ENCODE data around the gene ZBTB46.

Gene ZBTB46

DNA sequence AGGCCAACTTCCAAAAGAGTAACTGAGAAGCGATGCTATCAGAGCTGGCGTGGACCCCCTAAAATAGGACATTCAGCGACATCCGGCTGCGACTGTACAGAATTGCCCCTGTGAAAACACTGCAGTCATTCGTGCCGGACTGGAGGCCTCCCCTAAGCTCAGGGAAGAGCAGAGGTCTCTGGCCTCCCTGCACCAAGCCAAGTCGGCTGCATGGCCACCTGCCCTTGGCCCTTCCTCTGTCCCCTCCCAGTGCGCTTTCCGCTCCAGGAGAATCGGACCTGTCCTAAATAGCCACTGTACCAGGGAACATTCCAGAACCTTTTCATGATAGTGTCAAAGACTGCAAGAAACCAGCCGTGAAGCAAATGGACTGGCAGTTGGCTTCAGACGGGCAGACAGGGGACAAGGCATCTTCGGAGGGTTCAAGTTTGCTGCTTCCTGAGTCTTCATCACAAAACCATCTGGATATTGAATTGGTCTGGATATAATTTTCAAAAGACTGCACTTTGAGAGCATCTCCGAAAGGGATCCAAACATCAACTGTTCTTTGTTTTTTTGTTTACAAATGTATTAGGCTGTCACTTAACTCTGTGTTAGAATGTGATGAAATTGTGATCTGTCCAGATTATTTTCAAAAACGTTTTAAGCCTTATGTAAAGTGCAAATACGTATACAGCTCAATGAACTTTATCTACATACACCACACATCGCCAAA is 75.0 kb downstream of the ZBTB46 start:
- no peak overlapping the region for H3K27ac ChIP-seq
- H3K9me3 ChIP-seq (ENCODE audit: severe bottlenecking), result no peaks in the 10 kb centered on the region
- H3K4me3 ChIP-seq (ENCODE audit: low read depth, low read length), result no peak overlapping the region
- H3K36me3 ChIP-seq, result no peaks in the 10 kb centered on the region
- no peak for DNase-seq
- H3K27me3 ChIP-seq (ENCODE audit: insufficient read depth, low read depth, severe bottlenecking), result no peaks in the 10 kb centered on the region
- TF ChIP-seq, protein P1, sequence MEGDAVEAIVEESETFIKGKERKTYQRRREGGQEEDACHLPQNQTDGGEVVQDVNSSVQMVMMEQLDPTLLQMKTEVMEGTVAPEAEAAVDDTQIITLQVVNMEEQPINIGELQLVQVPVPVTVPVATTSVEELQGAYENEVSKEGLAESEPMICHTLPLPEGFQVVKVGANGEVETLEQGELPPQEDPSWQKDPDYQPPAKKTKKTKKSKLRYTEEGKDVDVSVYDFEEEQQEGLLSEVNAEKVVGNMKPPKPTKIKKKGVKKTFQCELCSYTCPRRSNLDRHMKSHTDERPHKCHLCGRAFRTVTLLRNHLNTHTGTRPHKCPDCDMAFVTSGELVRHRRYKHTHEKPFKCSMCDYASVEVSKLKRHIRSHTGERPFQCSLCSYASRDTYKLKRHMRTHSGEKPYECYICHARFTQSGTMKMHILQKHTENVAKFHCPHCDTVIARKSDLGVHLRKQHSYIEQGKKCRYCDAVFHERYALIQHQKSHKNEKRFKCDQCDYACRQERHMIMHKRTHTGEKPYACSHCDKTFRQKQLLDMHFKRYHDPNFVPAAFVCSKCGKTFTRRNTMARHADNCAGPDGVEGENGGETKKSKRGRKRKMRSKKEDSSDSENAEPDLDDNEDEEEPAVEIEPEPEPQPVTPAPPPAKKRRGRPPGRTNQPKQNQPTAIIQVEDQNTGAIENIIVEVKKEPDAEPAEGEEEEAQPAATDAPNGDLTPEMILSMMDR (IDR thresholded peaks at IDR 0.05; ENCODE audit: low read depth, low read length), result no peak

DNA sequence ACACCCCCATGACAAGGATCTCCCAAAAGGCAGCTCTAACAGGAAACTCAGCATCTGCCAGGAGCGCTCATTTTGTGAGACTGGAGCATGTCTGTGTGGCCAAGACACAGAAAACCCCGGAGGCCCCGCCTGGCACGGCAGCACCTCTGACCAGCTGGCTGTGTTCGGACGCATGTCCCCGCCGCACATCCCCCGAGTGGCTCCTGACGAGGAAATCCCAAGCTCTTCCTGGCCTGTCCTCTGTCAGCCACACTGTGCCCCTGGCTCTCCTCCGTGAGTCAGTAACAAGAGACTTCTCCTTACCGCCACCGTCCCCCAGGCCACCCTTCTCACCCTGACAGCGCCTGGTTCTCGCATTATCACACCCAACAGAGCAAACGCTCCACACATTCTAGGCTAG is 77.1 kb downstream of the ZBTB46 start:
- H3K9me3 ChIP-seq (ENCODE audit: severe bottlenecking), result no peaks in the 10 kb centered on the region
- no peak for DNase-seq
- no peak overlapping the region for H3K27ac ChIP-seq
- H3K36me3 ChIP-seq, result no peaks in the 10 kb centered on the region
- no peak overlapping the region for H3K4me3 ChIP-seq (ENCODE audit: low read depth, low read length)
- no peaks in the 10 kb centered on the region for H3K27me3 ChIP-seq (ENCODE audit: insufficient read depth, low read depth, severe bottlenecking)
- TF ChIP-seq, protein P1 (IDR thresholded peaks at IDR 0.05; ENCODE audit: low read depth, low read length), result no peak

DNA sequence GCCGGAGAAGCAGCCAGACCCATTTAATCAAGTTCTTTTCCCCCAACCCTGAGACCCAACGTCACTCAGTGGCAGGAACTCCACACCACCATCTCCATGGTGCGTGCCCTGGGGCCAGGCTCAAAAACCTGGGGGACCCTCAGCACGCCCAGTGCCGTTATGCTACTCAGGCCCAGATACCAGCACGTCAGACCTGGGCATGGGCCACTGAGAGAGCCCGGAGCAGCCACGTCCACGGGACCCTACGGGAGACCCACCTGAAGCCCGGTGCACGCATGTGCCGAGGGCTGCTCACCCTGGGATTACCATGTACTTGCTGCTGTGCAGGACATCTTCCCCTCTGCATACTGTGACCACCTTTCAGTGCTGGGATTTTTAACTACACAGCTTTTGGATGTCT is 77.7 kb downstream of the ZBTB46 start:
- no peak overlapping the region for H3K27ac ChIP-seq
- TF ChIP-seq, protein P1 (IDR thresholded peaks at IDR 0.05; ENCODE audit: low read depth, low read length), result no peak

DNA sequence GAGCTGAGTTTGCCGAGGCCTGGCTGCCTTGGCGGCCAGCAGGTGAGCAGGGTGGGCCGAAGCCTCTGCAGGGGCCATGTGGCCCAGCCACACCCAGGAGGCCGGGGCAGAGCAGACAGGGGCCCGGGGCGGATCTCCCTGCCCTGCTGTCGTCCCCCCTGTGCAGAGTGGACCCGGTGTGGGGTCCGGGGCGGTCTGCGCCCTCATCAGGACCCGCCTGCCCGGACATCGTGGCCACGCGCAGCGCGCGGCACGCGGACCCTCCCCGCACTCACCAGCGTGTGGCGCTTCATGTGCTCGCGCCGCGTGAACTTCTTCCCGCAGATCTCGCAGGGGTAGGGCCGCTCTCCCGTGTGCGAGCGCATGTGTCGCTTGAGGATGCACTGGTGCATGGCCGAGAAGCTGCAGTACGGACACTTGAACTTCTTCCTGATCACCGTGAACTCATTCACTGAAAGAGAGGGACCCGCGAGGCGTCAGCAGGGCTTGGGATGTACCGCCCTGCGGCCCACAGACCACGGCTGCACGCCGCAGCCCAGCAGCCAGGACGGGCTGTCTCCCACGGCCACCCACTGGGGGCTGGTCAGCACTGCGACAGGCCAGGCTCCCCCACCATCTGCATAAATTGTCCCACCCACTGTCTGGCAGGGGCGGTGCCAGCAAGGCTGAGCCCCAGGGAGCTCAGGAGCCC is 78.5 kb downstream of the ZBTB46 start:
- H3K4me3 ChIP-seq (ENCODE audit: low read depth, low read length), result no peak overlapping the region
- TF ChIP-seq, protein P1 (IDR thresholded peaks at IDR 0.05; ENCODE audit: low read depth, low read length), result no peak
- H3K36me3 ChIP-seq, result no peaks in the 10 kb centered on the region
- H3K27me3 ChIP-seq (ENCODE audit: insufficient read depth, low read depth, severe bottlenecking), result no peaks in the 10 kb centered on the region
- H3K27ac ChIP-seq, result no peak overlapping the region
- H3K9me3 ChIP-seq (ENCODE audit: severe bottlenecking), result no peaks in the 10 kb centered on the region
- no peak for DNase-seq

More for the DNA sequence above, 77.7 kb downstream of the ZBTB46 start:
- DNase-seq, result no peak
- Histone ChIP-seq H3K27me3 (ENCODE audit: insufficient read depth, low read depth, severe bottlenecking) (no peaks in the 10 kb centered on the region), H3K36me3 (no peaks in the 10 kb centered on the region), H3K4me3 (ENCODE audit: low read depth, low read length) (no peak overlapping the region), H3K9me3 (ENCODE audit: severe bottlenecking) (no peaks in the 10 kb centered on the region)

DNA sequence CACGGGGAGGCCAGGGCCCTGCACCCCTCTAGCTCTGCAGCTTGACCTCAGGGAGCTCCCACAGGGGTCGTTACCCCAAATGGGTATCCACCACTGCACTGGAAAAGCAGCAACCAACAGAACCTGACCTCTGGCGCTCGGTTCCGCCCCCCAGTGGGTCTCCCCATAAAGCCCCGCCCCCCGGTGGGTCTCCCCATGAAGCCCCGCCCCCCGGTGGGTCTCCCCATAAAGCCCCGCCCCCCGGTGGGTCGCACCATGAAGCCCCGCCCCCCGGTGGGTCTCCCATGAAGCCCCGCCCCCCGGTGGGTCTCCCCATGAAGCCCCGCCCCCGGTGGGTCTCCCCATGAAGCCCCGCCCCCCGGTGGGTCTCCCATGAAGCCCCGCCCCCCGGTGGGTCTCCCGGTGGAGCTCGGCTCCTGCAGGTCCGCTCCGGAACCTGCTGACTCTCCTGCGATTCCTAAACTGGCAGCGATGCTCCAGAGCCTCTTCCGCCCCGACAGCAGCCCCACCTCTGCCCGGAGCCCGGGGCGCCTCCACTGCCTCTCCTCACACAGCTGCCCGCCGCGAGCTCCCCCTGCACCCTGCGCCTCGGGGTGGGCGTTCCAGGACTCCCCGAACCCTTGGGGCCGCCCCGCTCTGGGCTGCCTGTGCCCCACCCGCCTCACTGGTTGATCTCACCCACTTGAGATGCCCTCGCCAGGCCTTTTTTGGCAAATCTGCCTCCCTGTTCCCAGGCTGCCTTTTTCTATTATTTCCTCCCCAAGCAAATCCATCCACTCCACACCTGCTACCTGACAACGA is 79.4 kb downstream of the ZBTB46 start:
- DNase-seq, result no peak
- H3K4me3 ChIP-seq (ENCODE audit: low read depth, low read length), result no peak overlapping the region
- H3K27me3 ChIP-seq (ENCODE audit: insufficient read depth, low read depth, severe bottlenecking), result no peaks in the 10 kb centered on the region
- no peaks in the 10 kb centered on the region for H3K9me3 ChIP-seq (ENCODE audit: severe bottlenecking)
- TF ChIP-seq, protein P1 (IDR thresholded peaks at IDR 0.05; ENCODE audit: low read depth, low read length), result no peak
- no peaks in the 10 kb centered on the region for H3K36me3 ChIP-seq
- H3K27ac ChIP-seq, result peak overlapping the region; percentile 52

Measured in WERI-Rb-1 (cell line).